HL-60 (cell line): ENCODE results near the gene ABCC8.

Experiments used
- GABPA ChIP-seq: IDR thresholded peaks from 2 replicates; pipeline ENCODE4 v1.6.1; 2012; ENCODE audit warnings: low read depth
- POLR2AphosphoS5 ChIP-seq: IDR thresholded peaks from 2 replicates; pipeline ENCODE4 v1.6.1; 2012; ENCODE audit warnings: low read depth
- TF ChIP-seq, protein P1 (sequence below): IDR thresholded peaks from one replicate; pipeline ENCODE4 v1.5.1; 2011; ENCODE audit warnings: low read length, control low read depth, inconsistent platforms; ENCODE audit not compliant: insufficient read depth

DNA sequence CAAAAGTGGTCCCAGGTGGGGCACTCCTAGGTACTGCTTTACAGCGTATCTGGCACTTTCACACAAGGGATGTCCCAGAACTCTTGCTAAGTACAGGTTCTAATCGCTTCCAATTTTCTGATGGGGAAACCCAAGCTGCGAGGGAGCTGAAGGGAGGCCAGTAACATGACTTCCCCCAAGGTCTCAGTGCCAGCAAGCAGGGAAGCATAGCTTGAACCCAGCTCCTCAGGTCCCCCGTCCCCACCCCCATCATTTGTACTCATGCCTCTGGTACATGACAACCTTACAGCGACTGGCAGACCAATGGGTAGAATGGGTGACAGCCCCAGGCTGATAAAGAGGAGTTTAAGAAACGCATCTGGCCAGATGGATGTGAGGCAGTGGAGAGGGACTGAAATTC is 716 bp upstream of the ABCC8 start:
- TF ChIP-seq, protein P1, sequence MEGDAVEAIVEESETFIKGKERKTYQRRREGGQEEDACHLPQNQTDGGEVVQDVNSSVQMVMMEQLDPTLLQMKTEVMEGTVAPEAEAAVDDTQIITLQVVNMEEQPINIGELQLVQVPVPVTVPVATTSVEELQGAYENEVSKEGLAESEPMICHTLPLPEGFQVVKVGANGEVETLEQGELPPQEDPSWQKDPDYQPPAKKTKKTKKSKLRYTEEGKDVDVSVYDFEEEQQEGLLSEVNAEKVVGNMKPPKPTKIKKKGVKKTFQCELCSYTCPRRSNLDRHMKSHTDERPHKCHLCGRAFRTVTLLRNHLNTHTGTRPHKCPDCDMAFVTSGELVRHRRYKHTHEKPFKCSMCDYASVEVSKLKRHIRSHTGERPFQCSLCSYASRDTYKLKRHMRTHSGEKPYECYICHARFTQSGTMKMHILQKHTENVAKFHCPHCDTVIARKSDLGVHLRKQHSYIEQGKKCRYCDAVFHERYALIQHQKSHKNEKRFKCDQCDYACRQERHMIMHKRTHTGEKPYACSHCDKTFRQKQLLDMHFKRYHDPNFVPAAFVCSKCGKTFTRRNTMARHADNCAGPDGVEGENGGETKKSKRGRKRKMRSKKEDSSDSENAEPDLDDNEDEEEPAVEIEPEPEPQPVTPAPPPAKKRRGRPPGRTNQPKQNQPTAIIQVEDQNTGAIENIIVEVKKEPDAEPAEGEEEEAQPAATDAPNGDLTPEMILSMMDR, result no peak
- no peak for TF ChIP-seq POLR2AphosphoS5
- TF ChIP-seq GABPA, result no peak
